A673 (cell line): Measurements from ENCODE around the gene LGALS7B.

Experiments
- EZH2 ChIP-seq: fragments of 200-600 bp; sonication (generic); IDR thresholded peaks from 2 replicates; pipeline ENCODE4 v1.6.1; 2017; ENCODE audit warnings: borderline replicate concordance, low read depth, mild to moderate bottlenecking, mixed read lengths, antibody characterized with exemption, low read length; ENCODE audit not compliant: poor library complexity, severe bottlenecking
- TF ChIP-seq, protein P1 (sequence below): fragments of 300-800, 200-600 bp; sonication (generic); conservative IDR thresholded peaks from 2 replicates; pipeline ENCODE4 v1.5.1; 2017; ENCODE audit warnings: low read depth, mild to moderate bottlenecking, antibody characterized with exemption, low read length, moderate library complexity, mixed read lengths

DNA sequence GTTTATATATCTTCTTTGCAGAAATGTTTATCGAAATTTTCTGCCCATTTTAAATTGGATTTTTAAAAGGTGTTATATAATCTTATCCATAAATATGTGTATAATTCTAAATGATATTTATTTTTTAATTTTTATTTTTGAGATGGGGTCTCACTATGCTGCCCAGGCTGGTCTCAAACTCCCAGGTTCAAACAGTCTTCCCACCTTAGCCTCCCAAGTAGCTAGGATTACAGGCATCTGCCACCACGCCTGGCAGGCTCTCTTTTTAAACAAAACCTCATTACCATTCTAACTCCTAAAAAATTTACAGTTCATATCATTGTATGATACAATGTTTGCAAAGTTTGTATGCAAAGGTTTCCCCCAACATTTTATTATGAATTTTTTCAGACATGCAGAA is 7.2 kb downstream of the LGALS7B start:
- TF ChIP-seq, protein P1, sequence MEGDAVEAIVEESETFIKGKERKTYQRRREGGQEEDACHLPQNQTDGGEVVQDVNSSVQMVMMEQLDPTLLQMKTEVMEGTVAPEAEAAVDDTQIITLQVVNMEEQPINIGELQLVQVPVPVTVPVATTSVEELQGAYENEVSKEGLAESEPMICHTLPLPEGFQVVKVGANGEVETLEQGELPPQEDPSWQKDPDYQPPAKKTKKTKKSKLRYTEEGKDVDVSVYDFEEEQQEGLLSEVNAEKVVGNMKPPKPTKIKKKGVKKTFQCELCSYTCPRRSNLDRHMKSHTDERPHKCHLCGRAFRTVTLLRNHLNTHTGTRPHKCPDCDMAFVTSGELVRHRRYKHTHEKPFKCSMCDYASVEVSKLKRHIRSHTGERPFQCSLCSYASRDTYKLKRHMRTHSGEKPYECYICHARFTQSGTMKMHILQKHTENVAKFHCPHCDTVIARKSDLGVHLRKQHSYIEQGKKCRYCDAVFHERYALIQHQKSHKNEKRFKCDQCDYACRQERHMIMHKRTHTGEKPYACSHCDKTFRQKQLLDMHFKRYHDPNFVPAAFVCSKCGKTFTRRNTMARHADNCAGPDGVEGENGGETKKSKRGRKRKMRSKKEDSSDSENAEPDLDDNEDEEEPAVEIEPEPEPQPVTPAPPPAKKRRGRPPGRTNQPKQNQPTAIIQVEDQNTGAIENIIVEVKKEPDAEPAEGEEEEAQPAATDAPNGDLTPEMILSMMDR, result no peak
- no peak for TF ChIP-seq EZH2
